MM.1S (cell line): ENCODE results near the gene FOXK2.

ENCODE experiments used
- EZH2 ChIP-seq: fragments of 300-600 bp; sonication (generic); optimal IDR thresholded peaks from 2 replicates; pipeline ENCODE3; 2017; ENCODE audit warnings: low read depth, mild to moderate bottlenecking, antibody characterized with exemption, low read length, mixed read lengths
- EZH2phosphoT487 ChIP-seq: fragments of 300-600 bp; sonication (generic); IDR thresholded peaks from 2 replicates; pipeline ENCODE4 v1.6.1; 2018; ENCODE audit warnings: antibody characterized with exemption, low read length

DNA sequence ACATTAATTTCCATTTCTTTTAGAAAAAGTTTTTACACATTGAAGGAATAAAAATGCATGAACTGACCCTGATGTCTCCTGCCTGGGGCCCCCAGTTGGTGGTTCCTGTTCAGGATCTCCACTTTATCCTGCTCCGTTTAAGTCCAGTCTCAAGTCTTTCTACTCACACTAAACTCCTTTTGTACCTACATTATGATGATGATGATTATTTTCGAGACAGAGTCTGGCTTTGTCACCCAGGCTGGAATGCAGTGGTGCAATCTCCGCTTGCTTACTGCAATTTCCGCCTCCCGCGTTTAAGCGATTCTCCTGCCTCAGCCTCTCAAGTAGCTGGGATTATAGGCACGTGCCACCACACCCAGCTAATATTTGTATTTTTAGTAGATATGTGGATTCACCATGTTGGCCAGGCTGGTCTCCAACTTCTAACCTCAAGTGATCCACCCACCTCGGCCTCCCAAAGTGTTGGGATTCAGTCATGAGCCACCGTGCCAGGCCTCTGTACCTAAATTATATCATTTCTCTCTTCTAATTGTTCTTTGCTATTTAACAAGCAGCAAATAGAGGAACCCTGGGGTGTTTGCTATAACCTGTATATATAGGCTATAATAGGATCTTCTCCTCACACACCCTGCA, 2.2 kb upstream of the FOXK2 start:
- TF ChIP-seq EZH2phosphoT487 (no peak), EZH2 (no peak)
